GM23338 (cell line): ENCODE measurements around the gene ANO10. TPM values are rescaled to one million over a fixed set of nuclear protein-coding genes. Genes with fewer than 3 reads are reported as not detected.

Experiments used
- ATAC-seq: fragments of 200-7000 bp; cut with Tn5 transposase; 3 replicates; pipeline ENCODE4 v1.9.1; 2020
- DNase-seq: peaks from one replicate; pipeline ENCODE4 v3.0.0-alpha.2; 2015; ENCODE audit warnings: low spot score
- H2AFZ ChIP-seq: fragments of 200-600 bp; sonication (generic); 2 replicates; pipeline ENCODE4 v1.8.0; 2016; ENCODE audit warnings: antibody characterized with exemption, mild to moderate bottlenecking, moderate library complexity
- H3F3A ChIP-seq: fragments of 200-600 bp; sonication (generic); replicated peaks from 2 replicates; pipeline ENCODE4 v1.8.0; 2017; ENCODE audit warnings: antibody characterized with exemption, mixed run types, low read depth
- H3K27ac ChIP-seq: fragments of 200-600 bp; sonication (generic); 2 replicates; pipeline ENCODE4 v1.6.1; 2016; ENCODE audit warnings: low read depth
- H3K27me3 ChIP-seq: fragments of 200-600 bp; sonication (generic); 2 replicates; pipeline ENCODE4 v1.8.0; 2016; ENCODE audit warnings: mild to moderate bottlenecking, mixed run types, moderate library complexity; ENCODE audit not compliant: insufficient read depth
- H3K36me3 ChIP-seq: fragments of 200-600 bp; sonication (generic); 2 replicates; pipeline ENCODE4 v1.8.0; 2016; ENCODE audit warnings: mild to moderate bottlenecking; ENCODE audit not compliant: insufficient read depth
- H3K4me1 ChIP-seq: fragments of 200-600 bp; sonication (generic); 2 replicates; pipeline ENCODE4 v1.8.0; 2016; ENCODE audit warnings: mild to moderate bottlenecking, moderate library complexity; ENCODE audit not compliant: insufficient read depth
- H3K4me2 ChIP-seq: fragments of 200-600 bp; sonication (generic); 2 replicates; pipeline ENCODE4 v1.7.1; 2017; ENCODE audit warnings: mixed run types
- H3K4me3 ChIP-seq: fragments of 200-600 bp; sonication (generic); 2 replicates; pipeline ENCODE4 v1.6.1; 2016; ENCODE audit warnings: mixed run types
- H3K79me2 ChIP-seq: fragments of 200-600 bp; sonication (generic); replicated peaks from 2 replicates; pipeline ENCODE4 v1.8.0; 2017; ENCODE audit warnings: mild to moderate bottlenecking; ENCODE audit not compliant: insufficient read depth
- H3K9me2 ChIP-seq: fragments of 200-600 bp; sonication (generic); 2 replicates; pipeline ENCODE4 v1.8.0; 2017; ENCODE audit not compliant: insufficient read depth
- H4K20me1 ChIP-seq: fragments of 200-600 bp; sonication (generic); replicated peaks from 2 replicates; pipeline ENCODE4 v1.8.0; 2017; ENCODE audit warnings: mild to moderate bottlenecking; ENCODE audit not compliant: insufficient read depth
- H3K27ac Mint-ChIP-seq: 2 replicates; pipeline ENCODE4 v1.8.0; 2020; ENCODE audit warnings: inconsistent platforms, mild to moderate bottlenecking, moderate library complexity, mixed read lengths
- H3K27me3 Mint-ChIP-seq: 3 replicates; pipeline ENCODE4 v1.8.0; 2022; ENCODE audit warnings: low read depth, mild to moderate bottlenecking, moderate library complexity, mixed read lengths, inconsistent platforms; ENCODE audit not compliant: insufficient read depth, poor library complexity
- H3K36me3 Mint-ChIP-seq: 3 replicates; pipeline ENCODE4 v1.8.0; 2021; ENCODE audit warnings: low read depth, mild to moderate bottlenecking, inconsistent platforms, moderate library complexity, mixed read lengths
- H3K4me1 Mint-ChIP-seq: 3 replicates; pipeline ENCODE4 v1.8.0; 2020; ENCODE audit warnings: mild to moderate bottlenecking, inconsistent platforms, mixed read lengths
- H3K4me3 Mint-ChIP-seq: 3 replicates; pipeline ENCODE4 v1.8.0; 2021; ENCODE audit warnings: moderate library complexity, mild to moderate bottlenecking, inconsistent platforms, mixed read lengths
- H3K9me3 Mint-ChIP-seq: 3 replicates; pipeline ENCODE4 v1.8.0; 2020; ENCODE audit warnings: moderate library complexity, mild to moderate bottlenecking, inconsistent platforms, mixed read lengths
- CREB1 ChIP-seq: fragments of 250-450 bp; sonication (Bioruptor Pico); IDR thresholded peaks from 2 replicates; pipeline ENCODE4 v1.5.0; 2020; ENCODE audit warnings: low read depth, mild to moderate bottlenecking, moderate library complexity
- ETS1 ChIP-seq: IDR thresholded peaks from 2 replicates; pipeline ENCODE4 v1.6.1; 2016; ENCODE audit warnings: antibody characterized with exemption
- EZH2 ChIP-seq: fragments of 200-600 bp; sonication (generic); IDR thresholded peaks from one replicate; pipeline ENCODE4 v1.8.0; 2017; ENCODE audit warnings: antibody characterized with exemption, mild to moderate bottlenecking, low read depth; ENCODE audit not compliant: unreplicated experiment
- EZH2phosphoT487 ChIP-seq: fragments of 200-600 bp; sonication (generic); IDR thresholded peaks from one replicate; pipeline ENCODE4 v1.8.1; 2018; ENCODE audit warnings: antibody characterized with exemption; ENCODE audit not compliant: unreplicated experiment
- JUNB ChIP-seq: IDR thresholded peaks from one replicate; pipeline ENCODE4 v1.6.1; 2016; ENCODE audit warnings: antibody characterized with exemption; ENCODE audit not compliant: unreplicated experiment
- NANOG ChIP-seq: IDR thresholded peaks from 2 replicates; pipeline ENCODE4 v1.6.1; 2016; ENCODE audit warnings: antibody characterized with exemption, borderline replicate concordance
- POLR2AphosphoS5 ChIP-seq: IDR thresholded peaks from 2 replicates; pipeline ENCODE4 v1.6.1; 2016; ENCODE audit warnings: antibody characterized with exemption, low read depth
- REST ChIP-seq: IDR thresholded peaks from one replicate; pipeline ENCODE4 v1.6.1; 2018; ENCODE audit warnings: antibody characterized with exemption; ENCODE audit not compliant: unreplicated experiment
- STAT1 ChIP-seq: IDR thresholded peaks from one replicate; pipeline ENCODE4 v1.6.1; 2016; ENCODE audit warnings: antibody characterized with exemption; ENCODE audit not compliant: unreplicated experiment
- ZNF114 ChIP-seq: fragments of 250-450 bp; sonication (Bioruptor Pico); IDR thresholded peaks from 2 replicates; pipeline ENCODE4 v1.5.0; 2020; ENCODE audit warnings: mild to moderate bottlenecking, moderate library complexity
- ZNF331 ChIP-seq: fragments of 250-450 bp; sonication (Bioruptor Pico); IDR thresholded peaks from 2 replicates; pipeline ENCODE4 v1.5.0; 2020; ENCODE audit warnings: low read depth, mild to moderate bottlenecking, moderate library complexity
- polyA plus RNA-seq: library from polyadenylated mRNA; unstranded; fragments of >200 nt; fragmentation: Nextera tagmentation; extraction: Ambion mirVana; gene quantifications from 2 replicates; pipeline ENCODE4 v1.2.1, GENCODE V29; 2016
- total RNA-seq: library from RNA; depleted of rRNA; stranded (reverse); fragments of >200 nt; shearing (Covaris generic); gene quantifications from 2 replicates; pipeline ENCODE4 v1.2.3, GENCODE V29; 2014
- TF ChIP-seq, protein P1 (sequence below): fragments of 250-450 bp; sonication (Bioruptor Pico); IDR thresholded peaks from 2 replicates; pipeline ENCODE4 v1.5.0; 2020; ENCODE audit warnings: mild to moderate bottlenecking, moderate library complexity
- TF ChIP-seq, protein P2 (sequence below), 2 experiments: fragments of 200-600 bp in 1 of 2; sonication (generic) in 1 of 2; conservative IDR thresholded peaks; 2 replicates each; pipeline versions ENCODE4 v1.5.1 to v1.6.1; 2016 to 2017; ENCODE audit warnings: antibody characterized with exemption in 2 of 2, low read depth in 2 of 2, mild to moderate bottlenecking in 2 of 2, moderate library complexity in 1 of 2

The ANO10 gene
- total and polyA plus RNA-seq, 2 experiments from 2014 or later = 29.2 to 48.1 TPM

DNA sequence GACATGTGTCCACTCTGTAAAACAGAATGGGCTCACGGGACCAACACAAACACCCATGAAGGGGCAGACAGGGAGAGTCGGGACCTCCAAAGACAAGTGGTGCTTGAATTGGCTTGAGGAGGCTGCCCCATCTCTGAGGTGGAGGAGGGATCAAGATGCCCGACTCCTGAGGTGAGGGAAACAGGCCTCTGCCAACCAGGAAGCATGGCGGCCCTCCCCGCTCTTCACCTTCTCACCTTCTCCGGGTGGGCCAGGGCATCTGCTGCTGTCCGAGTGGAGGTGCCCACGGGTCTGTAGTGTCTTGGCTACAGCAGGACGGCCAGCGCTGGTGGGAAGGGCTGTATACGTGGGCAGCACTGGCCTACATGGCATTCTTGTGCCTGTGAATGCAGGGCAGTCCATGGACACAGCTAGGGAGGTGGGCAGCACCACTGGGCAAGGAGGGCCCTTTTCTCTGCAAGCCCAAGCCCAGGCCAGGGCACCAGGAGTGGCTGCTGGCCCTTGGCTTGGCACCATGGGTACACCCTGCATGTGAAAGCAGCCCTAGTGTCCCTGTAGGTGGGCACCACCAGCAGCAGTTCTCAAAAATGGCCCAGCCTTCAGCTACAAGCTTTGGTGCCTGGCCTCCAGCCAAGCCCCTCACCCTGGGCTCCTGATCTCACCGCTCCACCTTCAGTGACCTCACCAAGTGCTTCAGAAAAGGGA lies 256.1 kb downstream of the ANO10 start:
- H3K9me3 Mint-ChIP-seq = no peaks in the 10 kb centered on the region
- Histone ChIP-seq H3K4me1 (peaks cover 5% of the 10 kb centered on the region), H3K27ac (no peak overlapping the region), H3K36me3 (no peaks in the 10 kb centered on the region), H3K9me2 (no peaks in the 10 kb centered on the region), H4K20me1 (no peaks in the 10 kb centered on the region), H3K79me2 (no peaks in the 10 kb centered on the region), H3K4me2 (no peak overlapping the region), H3K4me3 (no peak overlapping the region), H3F3A (no peaks in the 10 kb centered on the region), H2AFZ (no peak overlapping the region), H3K27me3 (no peaks in the 10 kb centered on the region)
- no peak overlapping the region; the same call in 2 of the 3 replicates for H3K4me3 Mint-ChIP-seq
- H3K4me1 Mint-ChIP-seq = peaks cover 12% of the 10 kb centered on the region
- H3K36me3 Mint-ChIP-seq = peaks cover 20% of the 10 kb centered on the region; the same call in 2 of the 3 replicates
- no peak for DNase-seq
- no peak overlapping the region for H3K27ac Mint-ChIP-seq
- no peak for ATAC-seq
- TF ChIP-seq CREB1 (CRISPR knock-in tag) (no peak), STAT1 (no peak), EZH2phosphoT487 (no peak), ZNF331 (CRISPR knock-in tag) (no peak), REST (no peak), NANOG (no peak), EZH2 (no peak), JUNB (no peak), ZNF114 (CRISPR knock-in tag) (no peak), ETS1 (no peak), POLR2AphosphoS5 (no peak)
- TF ChIP-seq, protein P1, sequence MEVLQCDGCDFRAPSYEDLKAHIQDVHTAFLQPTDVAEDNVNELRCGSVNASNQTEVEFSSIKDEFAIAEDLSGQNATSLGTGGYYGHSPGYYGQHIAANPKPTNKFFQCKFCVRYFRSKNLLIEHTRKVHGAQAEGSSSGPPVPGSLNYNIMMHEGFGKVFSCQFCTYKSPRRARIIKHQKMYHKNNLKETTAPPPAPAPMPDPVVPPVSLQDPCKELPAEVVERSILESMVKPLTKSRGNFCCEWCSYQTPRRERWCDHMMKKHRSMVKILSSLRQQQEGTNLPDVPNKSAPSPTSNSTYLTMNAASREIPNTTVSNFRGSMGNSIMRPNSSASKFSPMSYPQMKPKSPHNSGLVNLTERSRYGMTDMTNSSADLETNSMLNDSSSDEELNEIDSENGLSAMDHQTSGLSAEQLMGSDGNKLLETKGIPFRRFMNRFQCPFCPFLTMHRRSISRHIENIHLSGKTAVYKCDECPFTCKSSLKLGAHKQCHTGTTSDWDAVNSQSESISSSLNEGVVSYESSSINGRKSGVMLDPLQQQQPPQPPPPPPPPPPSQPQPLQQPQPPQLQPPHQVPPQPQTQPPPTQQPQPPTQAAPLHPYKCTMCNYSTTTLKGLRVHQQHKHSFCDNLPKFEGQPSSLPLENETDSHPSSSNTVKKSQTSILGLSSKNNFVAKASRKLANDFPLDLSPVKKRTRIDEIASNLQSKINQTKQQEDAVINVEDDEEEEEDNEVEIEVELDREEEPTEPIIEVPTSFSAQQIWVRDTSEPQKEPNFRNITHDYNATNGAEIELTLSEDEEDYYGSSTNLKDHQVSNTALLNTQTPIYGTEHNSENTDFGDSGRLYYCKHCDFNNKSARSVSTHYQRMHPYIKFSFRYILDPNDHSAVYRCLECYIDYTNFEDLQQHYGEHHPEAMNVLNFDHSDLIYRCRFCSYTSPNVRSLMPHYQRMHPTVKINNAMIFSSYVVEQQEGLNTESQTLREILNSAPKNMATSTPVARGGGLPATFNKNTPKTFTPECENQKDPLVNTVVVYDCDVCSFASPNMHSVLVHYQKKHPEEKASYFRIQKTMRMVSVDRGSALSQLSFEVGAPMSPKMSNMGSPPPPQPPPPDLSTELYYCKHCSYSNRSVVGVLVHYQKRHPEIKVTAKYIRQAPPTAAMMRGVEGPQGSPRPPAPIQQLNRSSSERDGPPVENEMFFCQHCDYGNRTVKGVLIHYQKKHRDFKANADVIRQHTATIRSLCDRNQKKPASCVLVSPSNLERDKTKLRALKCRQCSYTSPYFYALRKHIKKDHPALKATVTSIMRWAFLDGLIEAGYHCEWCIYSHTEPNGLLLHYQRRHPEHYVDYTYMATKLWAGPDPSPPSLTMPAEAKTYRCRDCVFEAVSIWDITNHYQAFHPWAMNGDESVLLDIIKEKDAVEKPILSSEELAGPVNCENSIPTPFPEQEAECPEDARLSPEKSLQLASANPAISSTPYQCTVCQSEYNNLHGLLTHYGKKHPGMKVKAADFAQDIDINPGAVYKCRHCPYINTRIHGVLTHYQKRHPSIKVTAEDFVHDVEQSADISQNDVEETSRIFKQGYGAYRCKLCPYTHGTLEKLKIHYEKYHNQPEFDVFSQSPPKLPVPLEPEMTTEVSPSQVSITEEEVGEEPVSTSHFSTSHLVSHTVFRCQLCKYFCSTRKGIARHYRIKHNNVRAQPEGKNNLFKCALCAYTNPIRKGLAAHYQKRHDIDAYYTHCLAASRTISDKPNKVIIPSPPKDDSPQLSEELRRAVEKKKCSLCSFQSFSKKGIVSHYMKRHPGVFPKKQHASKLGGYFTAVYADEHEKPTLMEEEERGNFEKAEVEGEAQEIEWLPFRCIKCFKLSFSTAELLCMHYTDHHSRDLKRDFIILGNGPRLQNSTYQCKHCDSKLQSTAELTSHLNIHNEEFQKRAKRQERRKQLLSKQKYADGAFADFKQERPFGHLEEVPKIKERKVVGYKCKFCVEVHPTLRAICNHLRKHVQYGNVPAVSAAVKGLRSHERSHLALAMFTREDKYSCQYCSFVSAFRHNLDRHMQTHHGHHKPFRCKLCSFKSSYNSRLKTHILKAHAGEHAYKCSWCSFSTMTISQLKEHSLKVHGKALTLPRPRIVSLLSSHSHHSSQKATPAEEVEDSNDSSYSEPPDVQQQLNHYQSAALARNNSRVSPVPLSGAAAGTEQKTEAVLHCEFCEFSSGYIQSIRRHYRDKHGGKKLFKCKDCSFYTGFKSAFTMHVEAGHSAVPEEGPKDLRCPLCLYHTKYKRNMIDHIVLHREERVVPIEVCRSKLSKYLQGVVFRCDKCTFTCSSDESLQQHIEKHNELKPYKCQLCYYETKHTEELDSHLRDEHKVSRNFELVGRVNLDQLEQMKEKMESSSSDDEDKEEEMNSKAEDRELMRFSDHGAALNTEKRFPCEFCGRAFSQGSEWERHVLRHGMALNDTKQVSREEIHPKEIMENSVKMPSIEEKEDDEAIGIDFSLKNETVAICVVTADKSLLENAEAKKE (CRISPR knock-in tag) = no peak
- TF ChIP-seq, protein P2, sequence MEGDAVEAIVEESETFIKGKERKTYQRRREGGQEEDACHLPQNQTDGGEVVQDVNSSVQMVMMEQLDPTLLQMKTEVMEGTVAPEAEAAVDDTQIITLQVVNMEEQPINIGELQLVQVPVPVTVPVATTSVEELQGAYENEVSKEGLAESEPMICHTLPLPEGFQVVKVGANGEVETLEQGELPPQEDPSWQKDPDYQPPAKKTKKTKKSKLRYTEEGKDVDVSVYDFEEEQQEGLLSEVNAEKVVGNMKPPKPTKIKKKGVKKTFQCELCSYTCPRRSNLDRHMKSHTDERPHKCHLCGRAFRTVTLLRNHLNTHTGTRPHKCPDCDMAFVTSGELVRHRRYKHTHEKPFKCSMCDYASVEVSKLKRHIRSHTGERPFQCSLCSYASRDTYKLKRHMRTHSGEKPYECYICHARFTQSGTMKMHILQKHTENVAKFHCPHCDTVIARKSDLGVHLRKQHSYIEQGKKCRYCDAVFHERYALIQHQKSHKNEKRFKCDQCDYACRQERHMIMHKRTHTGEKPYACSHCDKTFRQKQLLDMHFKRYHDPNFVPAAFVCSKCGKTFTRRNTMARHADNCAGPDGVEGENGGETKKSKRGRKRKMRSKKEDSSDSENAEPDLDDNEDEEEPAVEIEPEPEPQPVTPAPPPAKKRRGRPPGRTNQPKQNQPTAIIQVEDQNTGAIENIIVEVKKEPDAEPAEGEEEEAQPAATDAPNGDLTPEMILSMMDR (conservative IDR thresholded peaks at IDR 0.05; ENCODE audit: low read depth in 2 of 2) = no peak
- H3K27me3 Mint-ChIP-seq = peaks cover 26% of the 10 kb centered on the region
